GM23338 (cell line): Measurements from ENCODE around the gene NINJ2. TPM values are rescaled to one million over a fixed set of nuclear protein-coding genes. Genes with fewer than 3 reads are reported as not detected.
A peak's percentile ranks its signal among the peaks of the same experiment; 100 is the strongest.

Source experiments
- ATAC-seq: fragments of 200-7000 bp; cut with Tn5 transposase; 3 replicates; pipeline ENCODE4 v1.9.1; 2020
- DNase-seq: peaks from one replicate; pipeline ENCODE4 v3.0.0-alpha.2; 2015; ENCODE audit warnings: low spot score
- H2AFZ ChIP-seq: fragments of 200-600 bp; sonication (generic); 2 replicates; pipeline ENCODE4 v1.8.0; 2016; ENCODE audit warnings: antibody characterized with exemption, mild to moderate bottlenecking, moderate library complexity
- H3F3A ChIP-seq: fragments of 200-600 bp; sonication (generic); replicated peaks from 2 replicates; pipeline ENCODE4 v1.8.0; 2017; ENCODE audit warnings: antibody characterized with exemption, mixed run types, low read depth
- H3K27ac ChIP-seq: fragments of 200-600 bp; sonication (generic); 2 replicates; pipeline ENCODE4 v1.6.1; 2016; ENCODE audit warnings: low read depth
- H3K27me3 ChIP-seq: fragments of 200-600 bp; sonication (generic); 2 replicates; pipeline ENCODE4 v1.8.0; 2016; ENCODE audit warnings: mild to moderate bottlenecking, mixed run types, moderate library complexity; ENCODE audit not compliant: insufficient read depth
- H3K36me3 ChIP-seq: fragments of 200-600 bp; sonication (generic); 2 replicates; pipeline ENCODE4 v1.8.0; 2016; ENCODE audit warnings: mild to moderate bottlenecking; ENCODE audit not compliant: insufficient read depth
- H3K4me1 ChIP-seq: fragments of 200-600 bp; sonication (generic); 2 replicates; pipeline ENCODE4 v1.8.0; 2016; ENCODE audit warnings: mild to moderate bottlenecking, moderate library complexity; ENCODE audit not compliant: insufficient read depth
- H3K4me2 ChIP-seq: fragments of 200-600 bp; sonication (generic); 2 replicates; pipeline ENCODE4 v1.7.1; 2017; ENCODE audit warnings: mixed run types
- H3K4me3 ChIP-seq: fragments of 200-600 bp; sonication (generic); 2 replicates; pipeline ENCODE4 v1.6.1; 2016; ENCODE audit warnings: mixed run types
- H3K79me2 ChIP-seq: fragments of 200-600 bp; sonication (generic); replicated peaks from 2 replicates; pipeline ENCODE4 v1.8.0; 2017; ENCODE audit warnings: mild to moderate bottlenecking; ENCODE audit not compliant: insufficient read depth
- H3K9me2 ChIP-seq: fragments of 200-600 bp; sonication (generic); 2 replicates; pipeline ENCODE4 v1.8.0; 2017; ENCODE audit not compliant: insufficient read depth
- H4K20me1 ChIP-seq: fragments of 200-600 bp; sonication (generic); replicated peaks from 2 replicates; pipeline ENCODE4 v1.8.0; 2017; ENCODE audit warnings: mild to moderate bottlenecking; ENCODE audit not compliant: insufficient read depth
- H3K27ac Mint-ChIP-seq: 2 replicates; pipeline ENCODE4 v1.8.0; 2020; ENCODE audit warnings: inconsistent platforms, mild to moderate bottlenecking, moderate library complexity, mixed read lengths
- H3K27me3 Mint-ChIP-seq: 3 replicates; pipeline ENCODE4 v1.8.0; 2022; ENCODE audit warnings: low read depth, mild to moderate bottlenecking, moderate library complexity, mixed read lengths, inconsistent platforms; ENCODE audit not compliant: insufficient read depth, poor library complexity
- H3K36me3 Mint-ChIP-seq: 3 replicates; pipeline ENCODE4 v1.8.0; 2021; ENCODE audit warnings: low read depth, mild to moderate bottlenecking, inconsistent platforms, moderate library complexity, mixed read lengths
- H3K4me1 Mint-ChIP-seq: 3 replicates; pipeline ENCODE4 v1.8.0; 2020; ENCODE audit warnings: mild to moderate bottlenecking, inconsistent platforms, mixed read lengths
- H3K4me3 Mint-ChIP-seq: 3 replicates; pipeline ENCODE4 v1.8.0; 2021; ENCODE audit warnings: moderate library complexity, mild to moderate bottlenecking, inconsistent platforms, mixed read lengths
- H3K9me3 Mint-ChIP-seq: 3 replicates; pipeline ENCODE4 v1.8.0; 2020; ENCODE audit warnings: moderate library complexity, mild to moderate bottlenecking, inconsistent platforms, mixed read lengths
- CREB1 ChIP-seq: fragments of 250-450 bp; sonication (Bioruptor Pico); IDR thresholded peaks from 2 replicates; pipeline ENCODE4 v1.5.0; 2020; ENCODE audit warnings: low read depth, mild to moderate bottlenecking, moderate library complexity
- EZH2 ChIP-seq: fragments of 200-600 bp; sonication (generic); IDR thresholded peaks from one replicate; pipeline ENCODE4 v1.8.0; 2017; ENCODE audit warnings: antibody characterized with exemption, mild to moderate bottlenecking, low read depth; ENCODE audit not compliant: unreplicated experiment
- EZH2phosphoT487 ChIP-seq: fragments of 200-600 bp; sonication (generic); IDR thresholded peaks from one replicate; pipeline ENCODE4 v1.8.1; 2018; ENCODE audit warnings: antibody characterized with exemption; ENCODE audit not compliant: unreplicated experiment
- JUNB ChIP-seq: IDR thresholded peaks from one replicate; pipeline ENCODE4 v1.6.1; 2016; ENCODE audit warnings: antibody characterized with exemption; ENCODE audit not compliant: unreplicated experiment
- NANOG ChIP-seq: IDR thresholded peaks from 2 replicates; pipeline ENCODE4 v1.6.1; 2016; ENCODE audit warnings: antibody characterized with exemption, borderline replicate concordance
- POLR2AphosphoS5 ChIP-seq: IDR thresholded peaks from 2 replicates; pipeline ENCODE4 v1.6.1; 2016; ENCODE audit warnings: antibody characterized with exemption, low read depth
- REST ChIP-seq: IDR thresholded peaks from one replicate; pipeline ENCODE4 v1.6.1; 2018; ENCODE audit warnings: antibody characterized with exemption; ENCODE audit not compliant: unreplicated experiment
- STAT1 ChIP-seq: IDR thresholded peaks from one replicate; pipeline ENCODE4 v1.6.1; 2016; ENCODE audit warnings: antibody characterized with exemption; ENCODE audit not compliant: unreplicated experiment
- ZNF114 ChIP-seq: fragments of 250-450 bp; sonication (Bioruptor Pico); IDR thresholded peaks from 2 replicates; pipeline ENCODE4 v1.5.0; 2020; ENCODE audit warnings: mild to moderate bottlenecking, moderate library complexity
- ZNF331 ChIP-seq: fragments of 250-450 bp; sonication (Bioruptor Pico); IDR thresholded peaks from 2 replicates; pipeline ENCODE4 v1.5.0; 2020; ENCODE audit warnings: low read depth, mild to moderate bottlenecking, moderate library complexity
- polyA plus RNA-seq: library from polyadenylated mRNA; unstranded; fragments of >200 nt; fragmentation: Nextera tagmentation; extraction: Ambion mirVana; gene quantifications from 2 replicates; pipeline ENCODE4 v1.2.1, GENCODE V29; 2016
- total RNA-seq: library from RNA; depleted of rRNA; stranded (reverse); fragments of >200 nt; shearing (Covaris generic); gene quantifications from 2 replicates; pipeline ENCODE4 v1.2.3, GENCODE V29; 2014
- TF ChIP-seq, protein P1 (sequence below): fragments of 250-450 bp; sonication (Bioruptor Pico); IDR thresholded peaks from 2 replicates; pipeline ENCODE4 v1.5.0; 2020; ENCODE audit warnings: mild to moderate bottlenecking, moderate library complexity
- TF ChIP-seq, protein P2 (sequence below): IDR thresholded peaks from 2 replicates; pipeline ENCODE4 v1.6.1; 2016; ENCODE audit warnings: antibody characterized with exemption
- TF ChIP-seq, protein P3 (sequence below), 2 experiments: fragments of 200-600 bp in 1 of 2; sonication (generic) in 1 of 2; conservative IDR thresholded peaks; 2 replicates each; pipeline versions ENCODE4 v1.5.1 to v1.6.1; 2016 to 2017; ENCODE audit warnings: antibody characterized with exemption in 2 of 2, low read depth in 2 of 2, mild to moderate bottlenecking in 2 of 2, moderate library complexity in 1 of 2

Gene NINJ2
- total and polyA plus RNA-seq, 2 experiments from 2014 or later = 0.94 to 2.6 TPM

DNA sequence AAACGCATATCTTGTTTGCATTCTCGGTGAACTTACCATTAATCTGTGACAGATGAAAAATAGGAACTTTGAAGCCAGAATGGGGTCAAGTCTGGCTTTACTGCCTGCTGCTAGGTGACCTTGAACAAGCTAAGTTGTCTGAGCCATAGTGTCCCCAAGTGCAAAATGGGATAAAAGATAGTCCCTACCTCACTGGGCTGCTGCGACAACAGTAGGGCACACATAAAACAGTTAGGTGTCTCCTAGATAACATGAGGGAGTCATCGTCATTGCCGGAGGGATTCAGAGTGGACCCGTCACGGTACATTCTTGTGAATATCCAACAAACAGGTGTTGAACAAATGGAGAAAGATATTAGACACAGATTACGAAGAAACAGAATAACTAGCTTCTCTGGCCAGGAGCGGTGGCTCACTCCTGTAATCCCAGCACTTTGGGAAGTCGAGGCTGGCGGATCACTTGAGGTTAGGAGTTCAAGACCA lies 71.2 kb downstream of the NINJ2 start:
- Mint-ChIP-seq H3K27ac (no peak overlapping the region), H3K9me3 (peaks cover 4% of the 10 kb centered on the region; the same call in 1 of the 3 replicates), H3K36me3 (no peaks in the 10 kb centered on the region), H3K4me1 (no peaks in the 10 kb centered on the region; the same call in 2 of the 3 replicates), H3K4me3 (no peak overlapping the region), H3K27me3 (peaks cover 6% of the 10 kb centered on the region)
- DNase-seq (no peak), ATAC-seq (no peak)
- no peaks in the 10 kb centered on the region for H3K36me3 ChIP-seq
- no peaks in the 10 kb centered on the region for H3K4me1 ChIP-seq
- no peak overlapping the region for H3K4me2 ChIP-seq
- no peaks in the 10 kb centered on the region for H3K27me3 ChIP-seq
- H4K20me1 ChIP-seq = no peaks in the 10 kb centered on the region
- no peaks in the 10 kb centered on the region for H3F3A ChIP-seq
- TF ChIP-seq, protein P1, sequence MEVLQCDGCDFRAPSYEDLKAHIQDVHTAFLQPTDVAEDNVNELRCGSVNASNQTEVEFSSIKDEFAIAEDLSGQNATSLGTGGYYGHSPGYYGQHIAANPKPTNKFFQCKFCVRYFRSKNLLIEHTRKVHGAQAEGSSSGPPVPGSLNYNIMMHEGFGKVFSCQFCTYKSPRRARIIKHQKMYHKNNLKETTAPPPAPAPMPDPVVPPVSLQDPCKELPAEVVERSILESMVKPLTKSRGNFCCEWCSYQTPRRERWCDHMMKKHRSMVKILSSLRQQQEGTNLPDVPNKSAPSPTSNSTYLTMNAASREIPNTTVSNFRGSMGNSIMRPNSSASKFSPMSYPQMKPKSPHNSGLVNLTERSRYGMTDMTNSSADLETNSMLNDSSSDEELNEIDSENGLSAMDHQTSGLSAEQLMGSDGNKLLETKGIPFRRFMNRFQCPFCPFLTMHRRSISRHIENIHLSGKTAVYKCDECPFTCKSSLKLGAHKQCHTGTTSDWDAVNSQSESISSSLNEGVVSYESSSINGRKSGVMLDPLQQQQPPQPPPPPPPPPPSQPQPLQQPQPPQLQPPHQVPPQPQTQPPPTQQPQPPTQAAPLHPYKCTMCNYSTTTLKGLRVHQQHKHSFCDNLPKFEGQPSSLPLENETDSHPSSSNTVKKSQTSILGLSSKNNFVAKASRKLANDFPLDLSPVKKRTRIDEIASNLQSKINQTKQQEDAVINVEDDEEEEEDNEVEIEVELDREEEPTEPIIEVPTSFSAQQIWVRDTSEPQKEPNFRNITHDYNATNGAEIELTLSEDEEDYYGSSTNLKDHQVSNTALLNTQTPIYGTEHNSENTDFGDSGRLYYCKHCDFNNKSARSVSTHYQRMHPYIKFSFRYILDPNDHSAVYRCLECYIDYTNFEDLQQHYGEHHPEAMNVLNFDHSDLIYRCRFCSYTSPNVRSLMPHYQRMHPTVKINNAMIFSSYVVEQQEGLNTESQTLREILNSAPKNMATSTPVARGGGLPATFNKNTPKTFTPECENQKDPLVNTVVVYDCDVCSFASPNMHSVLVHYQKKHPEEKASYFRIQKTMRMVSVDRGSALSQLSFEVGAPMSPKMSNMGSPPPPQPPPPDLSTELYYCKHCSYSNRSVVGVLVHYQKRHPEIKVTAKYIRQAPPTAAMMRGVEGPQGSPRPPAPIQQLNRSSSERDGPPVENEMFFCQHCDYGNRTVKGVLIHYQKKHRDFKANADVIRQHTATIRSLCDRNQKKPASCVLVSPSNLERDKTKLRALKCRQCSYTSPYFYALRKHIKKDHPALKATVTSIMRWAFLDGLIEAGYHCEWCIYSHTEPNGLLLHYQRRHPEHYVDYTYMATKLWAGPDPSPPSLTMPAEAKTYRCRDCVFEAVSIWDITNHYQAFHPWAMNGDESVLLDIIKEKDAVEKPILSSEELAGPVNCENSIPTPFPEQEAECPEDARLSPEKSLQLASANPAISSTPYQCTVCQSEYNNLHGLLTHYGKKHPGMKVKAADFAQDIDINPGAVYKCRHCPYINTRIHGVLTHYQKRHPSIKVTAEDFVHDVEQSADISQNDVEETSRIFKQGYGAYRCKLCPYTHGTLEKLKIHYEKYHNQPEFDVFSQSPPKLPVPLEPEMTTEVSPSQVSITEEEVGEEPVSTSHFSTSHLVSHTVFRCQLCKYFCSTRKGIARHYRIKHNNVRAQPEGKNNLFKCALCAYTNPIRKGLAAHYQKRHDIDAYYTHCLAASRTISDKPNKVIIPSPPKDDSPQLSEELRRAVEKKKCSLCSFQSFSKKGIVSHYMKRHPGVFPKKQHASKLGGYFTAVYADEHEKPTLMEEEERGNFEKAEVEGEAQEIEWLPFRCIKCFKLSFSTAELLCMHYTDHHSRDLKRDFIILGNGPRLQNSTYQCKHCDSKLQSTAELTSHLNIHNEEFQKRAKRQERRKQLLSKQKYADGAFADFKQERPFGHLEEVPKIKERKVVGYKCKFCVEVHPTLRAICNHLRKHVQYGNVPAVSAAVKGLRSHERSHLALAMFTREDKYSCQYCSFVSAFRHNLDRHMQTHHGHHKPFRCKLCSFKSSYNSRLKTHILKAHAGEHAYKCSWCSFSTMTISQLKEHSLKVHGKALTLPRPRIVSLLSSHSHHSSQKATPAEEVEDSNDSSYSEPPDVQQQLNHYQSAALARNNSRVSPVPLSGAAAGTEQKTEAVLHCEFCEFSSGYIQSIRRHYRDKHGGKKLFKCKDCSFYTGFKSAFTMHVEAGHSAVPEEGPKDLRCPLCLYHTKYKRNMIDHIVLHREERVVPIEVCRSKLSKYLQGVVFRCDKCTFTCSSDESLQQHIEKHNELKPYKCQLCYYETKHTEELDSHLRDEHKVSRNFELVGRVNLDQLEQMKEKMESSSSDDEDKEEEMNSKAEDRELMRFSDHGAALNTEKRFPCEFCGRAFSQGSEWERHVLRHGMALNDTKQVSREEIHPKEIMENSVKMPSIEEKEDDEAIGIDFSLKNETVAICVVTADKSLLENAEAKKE (CRISPR knock-in tag) = no peak
- TF ChIP-seq, protein P2, sequence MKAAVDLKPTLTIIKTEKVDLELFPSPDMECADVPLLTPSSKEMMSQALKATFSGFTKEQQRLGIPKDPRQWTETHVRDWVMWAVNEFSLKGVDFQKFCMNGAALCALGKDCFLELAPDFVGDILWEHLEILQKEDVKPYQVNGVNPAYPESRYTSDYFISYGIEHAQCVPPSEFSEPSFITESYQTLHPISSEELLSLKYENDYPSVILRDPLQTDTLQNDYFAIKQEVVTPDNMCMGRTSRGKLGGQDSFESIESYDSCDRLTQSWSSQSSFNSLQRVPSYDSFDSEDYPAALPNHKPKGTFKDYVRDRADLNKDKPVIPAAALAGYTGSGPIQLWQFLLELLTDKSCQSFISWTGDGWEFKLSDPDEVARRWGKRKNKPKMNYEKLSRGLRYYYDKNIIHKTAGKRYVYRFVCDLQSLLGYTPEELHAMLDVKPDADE = no peak
- TF ChIP-seq EZH2 = no peak
- TF ChIP-seq ZNF331 = no peak
- no peak for TF ChIP-seq ZNF114 (CRISPR knock-in tag)
- no peak for TF ChIP-seq EZH2phosphoT487
- TF ChIP-seq REST = no peak
- no peak for TF ChIP-seq JUNB
- no peak for TF ChIP-seq CREB1 (CRISPR knock-in tag)
- no peak for TF ChIP-seq POLR2AphosphoS5
- TF ChIP-seq, protein P3, sequence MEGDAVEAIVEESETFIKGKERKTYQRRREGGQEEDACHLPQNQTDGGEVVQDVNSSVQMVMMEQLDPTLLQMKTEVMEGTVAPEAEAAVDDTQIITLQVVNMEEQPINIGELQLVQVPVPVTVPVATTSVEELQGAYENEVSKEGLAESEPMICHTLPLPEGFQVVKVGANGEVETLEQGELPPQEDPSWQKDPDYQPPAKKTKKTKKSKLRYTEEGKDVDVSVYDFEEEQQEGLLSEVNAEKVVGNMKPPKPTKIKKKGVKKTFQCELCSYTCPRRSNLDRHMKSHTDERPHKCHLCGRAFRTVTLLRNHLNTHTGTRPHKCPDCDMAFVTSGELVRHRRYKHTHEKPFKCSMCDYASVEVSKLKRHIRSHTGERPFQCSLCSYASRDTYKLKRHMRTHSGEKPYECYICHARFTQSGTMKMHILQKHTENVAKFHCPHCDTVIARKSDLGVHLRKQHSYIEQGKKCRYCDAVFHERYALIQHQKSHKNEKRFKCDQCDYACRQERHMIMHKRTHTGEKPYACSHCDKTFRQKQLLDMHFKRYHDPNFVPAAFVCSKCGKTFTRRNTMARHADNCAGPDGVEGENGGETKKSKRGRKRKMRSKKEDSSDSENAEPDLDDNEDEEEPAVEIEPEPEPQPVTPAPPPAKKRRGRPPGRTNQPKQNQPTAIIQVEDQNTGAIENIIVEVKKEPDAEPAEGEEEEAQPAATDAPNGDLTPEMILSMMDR (conservative IDR thresholded peaks at IDR 0.05; ENCODE audit: low read depth in 2 of 2) = no peak
- TF ChIP-seq STAT1 = no peak
- TF ChIP-seq NANOG = no peak
- H3K9me2 ChIP-seq = no peaks in the 10 kb centered on the region
- no peaks in the 10 kb centered on the region for H3K79me2 ChIP-seq
- H2AFZ ChIP-seq = 0 out of 2 replicates have a peak overlapping the region, but pooled peaks have one; percentile 85
- H3K27ac ChIP-seq = no peak overlapping the region
- no peak overlapping the region for H3K4me3 ChIP-seq
